ENCODE results near the gene PHF12.

Gene PHF12

GRCh38 chr17:28972437-28972836, 21.1 kb upstream of the PHF12 start:
- Histone ChIP-seq H3K27me3 (ENCODE audit: control insufficient read depth, insufficient read depth, low read length) (peaks cover 57% of the 10 kb centered on the region), H3K9me3 (replicated peaks; ENCODE audit: low read length) (no peaks in the 10 kb centered on the region), H3K9ac (ENCODE audit: low read depth, low read length) (no peak overlapping the region), H3K4me1 (ENCODE audit: control insufficient read depth, insufficient read depth, low read length) (peaks cover 15% of the 10 kb centered on the region), H3K4me3 (ENCODE audit: low read length) (no peak overlapping the region), H3K4me2 (ENCODE audit: low read length) (no peak overlapping the region), H3K36me3 (ENCODE audit: insufficient read depth, low read length) (no peaks in the 10 kb centered on the region)

DNA sequence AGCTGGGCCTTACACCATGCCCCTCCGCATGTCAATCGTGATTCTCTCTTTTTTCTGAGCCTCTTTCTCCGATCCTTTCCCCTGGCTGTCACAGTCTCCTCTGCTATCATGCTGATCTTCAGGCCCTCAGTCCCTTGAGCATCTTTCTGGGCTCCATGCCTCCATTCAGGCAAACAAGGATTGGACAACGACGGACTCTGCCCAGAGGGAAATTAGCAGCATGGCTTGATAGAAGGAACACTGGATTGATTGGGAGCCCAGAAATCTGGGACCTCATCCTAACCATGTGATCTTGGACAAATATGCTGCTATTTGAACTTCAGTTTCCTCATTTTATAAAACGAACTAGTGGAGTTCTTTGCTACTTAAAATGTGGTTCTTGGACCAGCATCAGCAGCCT, 19.6 kb upstream of the PHF12 start:
- H3K9ac ChIP-seq (ENCODE audit: low read depth, low read length), result no peak overlapping the region
- peaks cover 48% of the 10 kb centered on the region for H3K27me3 ChIP-seq (ENCODE audit: control insufficient read depth, insufficient read depth, low read length)
- H3K36me3 ChIP-seq (ENCODE audit: insufficient read depth, low read length), result no peaks in the 10 kb centered on the region
- no peak overlapping the region for H3K4me2 ChIP-seq (ENCODE audit: low read length)
- no peak overlapping the region for H3K4me3 ChIP-seq (ENCODE audit: low read length)
- H3K9me3 ChIP-seq (replicated peaks; ENCODE audit: low read length), result no peaks in the 10 kb centered on the region
- H3K4me1 ChIP-seq (ENCODE audit: control insufficient read depth, insufficient read depth, low read length), result peaks cover 15% of the 10 kb centered on the region

DNA sequence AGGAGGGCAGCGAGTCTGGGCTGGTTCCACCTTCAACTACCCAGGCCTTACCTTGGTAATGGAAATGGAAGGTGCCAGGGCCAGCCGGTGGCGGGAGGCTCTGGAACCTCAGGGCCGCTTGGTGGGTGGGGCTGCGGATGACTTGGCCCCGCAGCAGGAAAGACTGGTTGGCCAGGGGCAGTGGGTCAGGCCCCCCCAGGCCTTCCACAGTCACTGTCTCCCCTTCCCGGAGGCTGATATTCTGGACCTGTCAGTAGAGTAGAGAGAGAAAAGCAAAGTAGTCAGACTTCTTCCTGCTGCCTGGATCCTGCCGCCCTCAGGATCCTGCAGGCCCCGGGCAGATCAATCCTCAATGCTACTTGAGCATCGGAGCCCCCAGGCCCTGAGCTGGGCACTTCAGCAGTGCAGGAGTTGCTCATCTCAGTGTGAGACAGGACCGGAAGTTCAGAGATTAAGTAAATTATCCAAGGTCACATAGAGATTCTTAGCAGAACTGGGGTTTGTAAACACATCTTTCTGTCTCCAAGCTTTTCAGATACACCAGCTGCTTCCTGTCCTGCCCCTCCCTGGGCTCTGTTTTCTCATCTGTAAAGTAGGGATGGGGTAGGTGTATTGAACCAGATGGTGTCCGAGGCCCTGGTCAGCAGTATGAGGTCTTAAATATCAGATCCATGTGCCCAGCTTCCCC, 18.5 kb upstream of the PHF12 start:
- H3K27me3 ChIP-seq (ENCODE audit: control insufficient read depth, insufficient read depth, low read length), result peaks cover 43% of the 10 kb centered on the region
- H3K4me3 ChIP-seq (ENCODE audit: low read length), result no peak overlapping the region
- H3K4me2 ChIP-seq (ENCODE audit: low read length), result no peak overlapping the region
- peaks cover 15% of the 10 kb centered on the region for H3K4me1 ChIP-seq (ENCODE audit: control insufficient read depth, insufficient read depth, low read length)
- no peak overlapping the region for H3K9ac ChIP-seq (ENCODE audit: low read depth, low read length)
- H3K9me3 ChIP-seq (replicated peaks; ENCODE audit: low read length), result no peaks in the 10 kb centered on the region
- H3K36me3 ChIP-seq (ENCODE audit: insufficient read depth, low read length), result no peaks in the 10 kb centered on the region

DNA sequence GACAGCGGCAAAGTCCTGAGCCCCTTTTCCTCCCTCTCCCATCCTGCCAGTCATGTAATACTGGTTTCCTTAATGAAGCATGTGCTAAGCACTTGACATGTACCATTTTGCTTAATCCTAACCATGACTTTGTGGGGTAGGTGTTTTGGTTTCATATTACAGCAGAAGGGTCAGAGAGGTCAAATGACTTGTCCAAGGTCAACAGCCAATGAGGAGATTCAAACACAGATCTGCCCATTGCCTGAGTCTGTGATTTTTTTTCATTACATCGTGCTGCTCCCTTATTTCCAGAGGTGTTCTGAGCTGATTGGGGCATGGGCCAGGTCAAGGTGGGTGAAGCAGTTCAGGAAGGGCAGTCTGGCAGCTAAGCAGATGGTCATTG, 17.6 kb upstream of the PHF12 start:
- H3K9me3 ChIP-seq (replicated peaks; ENCODE audit: low read length), result no peaks in the 10 kb centered on the region
- peaks cover 34% of the 10 kb centered on the region for H3K27me3 ChIP-seq (ENCODE audit: control insufficient read depth, insufficient read depth, low read length)
- no peak overlapping the region for H3K9ac ChIP-seq (ENCODE audit: low read depth, low read length)
- no peaks in the 10 kb centered on the region for H3K36me3 ChIP-seq (ENCODE audit: insufficient read depth, low read length)
- no peak overlapping the region for H3K4me3 ChIP-seq (ENCODE audit: low read length)
- no peak overlapping the region for H3K4me2 ChIP-seq (ENCODE audit: low read length)
- H3K4me1 ChIP-seq (ENCODE audit: control insufficient read depth, insufficient read depth, low read length), result peaks cover 21% of the 10 kb centered on the region

DNA sequence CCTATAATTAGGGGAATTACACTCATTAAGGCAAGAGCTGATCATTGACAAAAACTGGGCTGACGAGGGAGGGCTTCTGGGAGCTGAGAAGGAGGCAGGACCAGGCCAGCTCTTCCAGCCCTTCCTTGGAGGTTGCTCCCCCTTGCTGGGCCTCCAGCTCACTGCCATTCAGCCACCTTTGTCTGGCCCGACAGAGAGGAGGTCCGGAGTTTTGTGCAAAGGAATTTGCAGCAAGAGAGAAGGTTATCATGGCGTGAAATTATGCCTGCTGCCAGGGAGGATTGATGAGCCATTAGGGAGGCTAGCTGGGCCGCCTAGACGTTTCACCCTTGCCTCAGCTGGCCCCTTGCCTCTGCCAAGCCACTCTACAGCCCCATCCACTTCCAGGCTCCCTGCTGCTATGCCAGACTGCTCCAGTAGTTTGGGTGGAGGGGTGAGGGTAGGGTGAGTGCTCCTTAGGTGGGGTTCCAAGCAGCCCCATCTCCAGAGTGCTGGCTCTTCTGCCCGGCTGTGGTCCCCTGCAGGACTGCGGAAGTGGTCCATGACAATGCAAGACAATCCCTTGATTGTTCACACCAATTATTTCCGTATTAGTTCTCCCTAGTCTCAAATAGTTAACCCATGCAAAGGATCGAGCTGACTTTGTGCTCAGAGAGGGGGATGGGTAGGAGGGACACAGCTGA, 17.1 kb upstream of the PHF12 start:
- H3K4me1 ChIP-seq (ENCODE audit: control insufficient read depth, insufficient read depth, low read length), result peaks cover 17% of the 10 kb centered on the region
- no peak overlapping the region for H3K9ac ChIP-seq (ENCODE audit: low read depth, low read length)
- no peaks in the 10 kb centered on the region for H3K9me3 ChIP-seq (replicated peaks; ENCODE audit: low read length)
- H3K4me3 ChIP-seq (ENCODE audit: low read length), result no peak overlapping the region
- no peak overlapping the region for H3K4me2 ChIP-seq (ENCODE audit: low read length)
- peaks cover 40% of the 10 kb centered on the region for H3K27me3 ChIP-seq (ENCODE audit: control insufficient read depth, insufficient read depth, low read length)
- no peaks in the 10 kb centered on the region for H3K36me3 ChIP-seq (ENCODE audit: insufficient read depth, low read length)

DNA sequence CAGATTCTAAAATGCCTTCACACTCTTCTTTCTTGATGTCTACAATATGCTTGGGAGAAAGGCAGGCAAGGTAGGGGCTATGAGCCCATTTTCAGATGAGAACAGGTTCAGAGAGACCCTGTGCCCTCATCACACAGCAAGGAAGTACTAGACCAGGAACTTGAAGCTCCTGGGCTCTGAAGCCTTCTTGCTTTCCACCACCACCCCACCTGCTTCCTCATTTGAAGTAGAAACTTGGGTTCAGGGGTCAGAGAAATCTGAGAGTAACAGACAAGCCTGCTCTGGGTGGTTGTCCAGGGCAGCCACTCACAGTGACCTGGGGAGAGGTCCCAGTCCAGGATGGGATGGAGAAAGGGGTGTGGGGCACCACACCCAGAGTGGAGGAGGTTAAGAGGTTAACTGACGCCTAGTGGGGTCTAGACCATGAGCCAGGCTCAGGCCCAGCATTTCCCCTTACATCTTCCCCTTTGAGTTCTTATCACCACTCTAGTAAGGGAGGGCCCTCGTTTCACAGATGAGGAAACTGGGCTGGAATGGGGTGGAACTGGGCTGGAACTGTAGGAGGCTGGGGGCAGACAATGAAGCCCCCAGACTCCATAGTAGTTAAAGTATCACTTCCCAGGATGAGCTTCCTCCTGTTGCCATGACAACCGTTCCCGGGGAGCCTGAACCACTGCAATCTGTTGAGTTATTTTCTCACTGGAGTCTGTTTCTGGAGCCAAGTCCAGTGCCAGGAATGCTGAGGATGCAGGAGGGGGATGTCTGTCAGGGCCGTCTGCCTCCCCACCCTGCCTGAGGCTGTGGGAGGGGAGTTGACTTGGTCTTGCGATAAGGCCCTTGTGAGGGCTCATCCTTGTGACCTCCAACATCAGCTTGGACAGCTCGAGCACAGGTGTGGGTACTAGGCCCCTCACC, 16.2 kb upstream of the PHF12 start:
- H3K9ac ChIP-seq (ENCODE audit: low read depth, low read length), result no peak overlapping the region
- H3K36me3 ChIP-seq (ENCODE audit: insufficient read depth, low read length), result no peaks in the 10 kb centered on the region
- H3K4me1 ChIP-seq (ENCODE audit: control insufficient read depth, insufficient read depth, low read length), result peaks cover 10% of the 10 kb centered on the region
- no peak overlapping the region for H3K4me3 ChIP-seq (ENCODE audit: low read length)
- no peaks in the 10 kb centered on the region for H3K9me3 ChIP-seq (replicated peaks; ENCODE audit: low read length)
- no peak overlapping the region for H3K4me2 ChIP-seq (ENCODE audit: low read length)
- peaks cover 40% of the 10 kb centered on the region for H3K27me3 ChIP-seq (ENCODE audit: control insufficient read depth, insufficient read depth, low read length)

GRCh38 chr17:28963841-28964240, 12.5 kb upstream of the PHF12 start:
- Histone ChIP-seq H3K9ac (ENCODE audit: low read depth, low read length) (no peak overlapping the region), H3K4me1 (ENCODE audit: control insufficient read depth, insufficient read depth, low read length) (peaks cover 6% of the 10 kb centered on the region), H3K27me3 (ENCODE audit: control insufficient read depth, insufficient read depth, low read length) (peaks cover 33% of the 10 kb centered on the region), H3K36me3 (ENCODE audit: insufficient read depth, low read length) (no peaks in the 10 kb centered on the region), H3K4me3 (ENCODE audit: low read length) (no peak overlapping the region), H3K9me3 (replicated peaks; ENCODE audit: low read length) (no peaks in the 10 kb centered on the region), H3K4me2 (ENCODE audit: low read length) (no peak overlapping the region)

GRCh38 chr17:28963055-28963611, 11.8 kb upstream of the PHF12 start:
- H3K9ac ChIP-seq (ENCODE audit: low read depth, low read length), result no peak overlapping the region
- no peaks in the 10 kb centered on the region for H3K9me3 ChIP-seq (replicated peaks; ENCODE audit: low read length)
- peaks cover 6% of the 10 kb centered on the region for H3K4me1 ChIP-seq (ENCODE audit: control insufficient read depth, insufficient read depth, low read length)

GRCh38 chr17:28961391-28961790, 10.1 kb upstream of the PHF12 start:
- Histone ChIP-seq H3K27me3 (ENCODE audit: control insufficient read depth, insufficient read depth, low read length) (peaks cover 21% of the 10 kb centered on the region), H3K4me2 (ENCODE audit: low read length) (no peak overlapping the region), H3K4me1 (ENCODE audit: control insufficient read depth, insufficient read depth, low read length) (peaks cover 6% of the 10 kb centered on the region), H3K9ac (ENCODE audit: low read depth, low read length) (no peak overlapping the region), H3K36me3 (ENCODE audit: insufficient read depth, low read length) (no peaks in the 10 kb centered on the region), H3K4me3 (ENCODE audit: low read length) (no peak overlapping the region), H3K9me3 (replicated peaks; ENCODE audit: low read length) (no peaks in the 10 kb centered on the region)

More at GRCh38 chr17:28963055-28963611, 11.8 kb upstream of the PHF12 start:
- Histone ChIP-seq H3K4me2 (ENCODE audit: low read length) (no peak overlapping the region), H3K4me3 (ENCODE audit: low read length) (no peak overlapping the region), H3K36me3 (ENCODE audit: insufficient read depth, low read length) (no peaks in the 10 kb centered on the region), H3K27me3 (ENCODE audit: control insufficient read depth, insufficient read depth, low read length) (peaks cover 27% of the 10 kb centered on the region)

GRCh38 chr17:28960256-28961061, 9.1 kb upstream of the PHF12 start:
- Histone ChIP-seq H3K9me3 (replicated peaks; ENCODE audit: low read length) (no peaks in the 10 kb centered on the region), H3K36me3 (ENCODE audit: insufficient read depth, low read length) (no peaks in the 10 kb centered on the region), H3K4me2 (ENCODE audit: low read length) (no peak overlapping the region), H3K4me1 (ENCODE audit: control insufficient read depth, insufficient read depth, low read length) (peaks cover 6% of the 10 kb centered on the region), H3K27me3 (ENCODE audit: control insufficient read depth, insufficient read depth, low read length) (peaks cover 21% of the 10 kb centered on the region), H3K4me3 (ENCODE audit: low read length) (no peak overlapping the region), H3K9ac (ENCODE audit: low read depth, low read length) (no peak overlapping the region)

Measured in skeletal muscle satellite cell (primary cell).